Dendritic cell treated with granulocyte-macrophage colony-stimulating factor and Interleukin-4, amounts not matched to agents 40 ng/mL and 50 ng/mL, for 4 days (primary cell): Measurements from ENCODE around the gene TERF2IP.

Experiments
- H3K27ac Mint-ChIP-seq: one replicate; pipeline ENCODE4 v1.8.0; 2022; ENCODE audit warnings: mild to moderate bottlenecking, mixed read lengths
- H3K27me3 Mint-ChIP-seq: one replicate; pipeline ENCODE4 v1.8.0; 2022; ENCODE audit warnings: mild to moderate bottlenecking, mixed read lengths
- H3K36me3 Mint-ChIP-seq: one replicate; pipeline ENCODE4 v1.8.0; 2022; ENCODE audit warnings: low read depth, mixed read lengths
- H3K4me1 Mint-ChIP-seq: one replicate; pipeline ENCODE4 v1.8.0; 2022; ENCODE audit warnings: low read depth, mixed read lengths
- H3K4me3 Mint-ChIP-seq: one replicate; pipeline ENCODE4 v1.8.0; 2022; ENCODE audit warnings: mild to moderate bottlenecking, moderate library complexity, mixed read lengths
- H3K9me3 Mint-ChIP-seq: one replicate; pipeline ENCODE4 v1.8.0; 2022; ENCODE audit warnings: mixed read lengths
- intact Hi-C: fragments of 100-400 bp; cut with micrococcal nuclease; formaldehyde crosslinking; loops from one replicate; pipeline ENCODE4 v1.15.0; 2022

Gene TERF2IP

GRCh38 chr16:75653922-75654321 is 6.3 kb downstream of the TERF2IP start:
- intact Hi-C loops, result loop anchor here (5.0 to 10.0 kb wide), 2 partner anchors 42 to 111 kb away; no protein-coding TSS in a partner anchor
- H3K27ac Mint-ChIP-seq, result no peak overlapping the region
- no peaks in the 10 kb centered on the region for H3K27me3 Mint-ChIP-seq
- peaks cover 34% of the 10 kb centered on the region for H3K4me1 Mint-ChIP-seq
- H3K9me3 Mint-ChIP-seq, result no peaks in the 10 kb centered on the region
- H3K4me3 Mint-ChIP-seq, result no peak overlapping the region
- H3K36me3 Mint-ChIP-seq, result peaks cover 68% of the 10 kb centered on the region

GRCh38 chr16:75658175-75658574 is 10.6 kb downstream of the TERF2IP start:
- Mint-ChIP-seq H3K27me3 (no peaks in the 10 kb centered on the region), H3K27ac (no peak overlapping the region), H3K36me3 (peaks cover 61% of the 10 kb centered on the region), H3K4me3 (no peak overlapping the region), H3K9me3 (no peaks in the 10 kb centered on the region), H3K4me1 (no peaks in the 10 kb centered on the region)
- intact Hi-C loops, result loop anchor here (10.0 kb wide), 1 partner anchor 107 kb away; no protein-coding TSS in a partner anchor

GRCh38 chr16:75660321-75660720 is 12.7 kb downstream of the TERF2IP start:
- peaks cover 40% of the 10 kb centered on the region for H3K36me3 Mint-ChIP-seq
- no peaks in the 10 kb centered on the region for H3K4me1 Mint-ChIP-seq
- H3K27me3 Mint-ChIP-seq, result no peaks in the 10 kb centered on the region
- H3K9me3 Mint-ChIP-seq, result no peaks in the 10 kb centered on the region
- intact Hi-C loops, result no loop called here
- no peak overlapping the region for H3K4me3 Mint-ChIP-seq
- no peak overlapping the region for H3K27ac Mint-ChIP-seq

- intact Hi-C loops, result no loop called here
- Mint-ChIP-seq H3K27me3 (no peaks in the 10 kb centered on the region), H3K4me1 (no peaks in the 10 kb centered on the region), H3K36me3 (peaks cover 36% of the 10 kb centered on the region), H3K9me3 (no peaks in the 10 kb centered on the region), H3K27ac (no peak overlapping the region), H3K4me3 (no peak overlapping the region)
Observed at GRCh38 chr16:75660726-75661302, 13.2 kb downstream of the TERF2IP start.

- Mint-ChIP-seq H3K27me3 (no peaks in the 10 kb centered on the region), H3K27ac (no peak overlapping the region), H3K4me3 (no peak overlapping the region), H3K4me1 (no peaks in the 10 kb centered on the region), H3K9me3 (no peaks in the 10 kb centered on the region), H3K36me3 (no peaks in the 10 kb centered on the region)
- intact Hi-C loops, result no loop called here
Observed at GRCh38 chr16:75667503-75667902, 19.9 kb downstream of the TERF2IP start.

- intact Hi-C loops, result no loop called here
- Mint-ChIP-seq H3K36me3 (no peaks in the 10 kb centered on the region), H3K9me3 (no peaks in the 10 kb centered on the region), H3K27ac (no peak within 1 kb of the TSS), H3K4me1 (peaks cover 8% of the 10 kb centered on the region), H3K4me3 (no peak within 1 kb of the TSS), H3K27me3 (no peaks in the 10 kb centered on the region)
Observed at GRCh38 chr16:75676909-75677308, 29.3 kb downstream of the TERF2IP start, which contains the start of gene CPHXL2. TSS of gene CPHXL2 (minus strand) at chr16:75677009. CDS start at chr16:75676999, 10 bp downstream.

GRCh38 chr16:75679366-75679765 is 31.8 kb downstream of the TERF2IP start:
- intact Hi-C loops, result no loop called here
- H3K9me3 Mint-ChIP-seq, result peaks cover 22% of the 10 kb centered on the region
- H3K27ac Mint-ChIP-seq, result no peak overlapping the region
- peaks cover 8% of the 10 kb centered on the region for H3K4me1 Mint-ChIP-seq
- no peaks in the 10 kb centered on the region for H3K36me3 Mint-ChIP-seq
- no peak overlapping the region for H3K4me3 Mint-ChIP-seq
- no peaks in the 10 kb centered on the region for H3K27me3 Mint-ChIP-seq

GRCh38 chr16:75682308-75682707 is 34.7 kb downstream of the TERF2IP start:
- Mint-ChIP-seq H3K4me1 (peaks cover 8% of the 10 kb centered on the region), H3K4me3 (no peak overlapping the region), H3K27ac (no peak overlapping the region), H3K36me3 (no peaks in the 10 kb centered on the region), H3K27me3 (no peaks in the 10 kb centered on the region), H3K9me3 (peaks cover 27% of the 10 kb centered on the region)
- intact Hi-C loops, result no loop called here

GRCh38 chr16:75687361-75687760 is 39.8 kb downstream of the TERF2IP start:
- Mint-ChIP-seq H3K27ac (no peak overlapping the region), H3K27me3 (no peaks in the 10 kb centered on the region), H3K4me1 (no peaks in the 10 kb centered on the region), H3K9me3 (peaks cover 26% of the 10 kb centered on the region), H3K36me3 (no peaks in the 10 kb centered on the region), H3K4me3 (no peak overlapping the region)
- intact Hi-C loops, result no loop called here

GRCh38 chr16:75695708-75696107 is 48.1 kb downstream of the TERF2IP start:
- Mint-ChIP-seq H3K4me1 (no peaks in the 10 kb centered on the region), H3K36me3 (no peaks in the 10 kb centered on the region), H3K27ac (no peak overlapping the region), H3K9me3 (no peaks in the 10 kb centered on the region), H3K27me3 (no peaks in the 10 kb centered on the region), H3K4me3 (no peak overlapping the region)
- intact Hi-C loops, result no loop called here

- Mint-ChIP-seq H3K27me3 (no peaks in the 10 kb centered on the region), H3K9me3 (no peaks in the 10 kb centered on the region), H3K36me3 (no peaks in the 10 kb centered on the region), H3K4me3 (no peak overlapping the region), H3K27ac (no peak overlapping the region), H3K4me1 (no peaks in the 10 kb centered on the region)
- intact Hi-C loops, result no loop called here
Observed at GRCh38 chr16:75697571-75697970, 50.0 kb downstream of the TERF2IP start.

- Mint-ChIP-seq H3K9me3 (no peaks in the 10 kb centered on the region), H3K27me3 (no peaks in the 10 kb centered on the region), H3K4me3 (no peak within 1 kb of the TSS), H3K27ac (no peak within 1 kb of the TSS), H3K36me3 (no peaks in the 10 kb centered on the region), H3K4me1 (no peaks in the 10 kb centered on the region)
- intact Hi-C loops, result no loop called here
Observed at GRCh38 chr16:75701361-75701760, 53.8 kb downstream of the TERF2IP start, which contains the start of gene DUXB. TSS of gene DUXB (minus strand) at chr16:75701461. CDS start at chr16:75701418, 43 bp downstream.

GRCh38 chr16:75702242-75702641 is 54.7 kb downstream of the TERF2IP start:
- intact Hi-C loops, result no loop called here
- H3K27me3 Mint-ChIP-seq, result no peaks in the 10 kb centered on the region
- no peaks in the 10 kb centered on the region for H3K4me1 Mint-ChIP-seq
- H3K27ac Mint-ChIP-seq, result no peak overlapping the region
- H3K36me3 Mint-ChIP-seq, result no peaks in the 10 kb centered on the region
- H3K4me3 Mint-ChIP-seq, result no peak overlapping the region
- no peaks in the 10 kb centered on the region for H3K9me3 Mint-ChIP-seq

GRCh38 chr16:75703306-75703705 is 55.7 kb downstream of the TERF2IP start:
- H3K36me3 Mint-ChIP-seq, result no peaks in the 10 kb centered on the region
- H3K4me1 Mint-ChIP-seq, result no peaks in the 10 kb centered on the region
- H3K27ac Mint-ChIP-seq, result no peak overlapping the region
- H3K4me3 Mint-ChIP-seq, result no peak overlapping the region
- intact Hi-C loops, result no loop called here
- H3K27me3 Mint-ChIP-seq, result no peaks in the 10 kb centered on the region
- no peaks in the 10 kb centered on the region for H3K9me3 Mint-ChIP-seq
